ENCODE data around the gene AMER3. TPM values are rescaled to one million over a fixed set of nuclear protein-coding genes. Genes with fewer than 3 reads are reported as not detected.

Gene AMER3
- total RNA-seq, 1 experiment from 2014 or later: not detected

DNA sequence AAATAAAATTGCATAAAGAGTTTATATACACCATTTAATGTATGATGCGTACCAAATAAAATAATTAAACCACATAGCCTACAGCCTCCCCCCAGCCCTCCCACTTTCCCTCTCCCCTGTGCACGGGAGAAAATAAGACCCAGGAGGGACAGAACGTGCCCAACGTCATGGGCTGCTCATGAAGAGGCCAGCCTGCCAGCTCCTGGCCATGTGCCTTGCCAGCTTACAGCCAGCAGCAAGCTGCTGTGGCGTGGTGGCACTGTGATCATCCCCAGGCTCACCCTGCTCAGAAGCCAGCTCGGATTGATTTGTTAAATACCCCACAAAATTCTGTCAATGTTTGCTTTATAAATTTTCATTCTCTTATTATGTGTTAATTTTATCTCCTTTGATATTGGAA is 18.9 kb upstream of the AMER3 start:
- H3K27me3 ChIP-seq (replicated peaks): peaks cover 7% of the 10 kb centered on the region; the same call in 1 of the 2 replicates
- H3K9me3 ChIP-seq (replicated peaks): no peaks in the 10 kb centered on the region
- no peak overlapping the region for H3K27ac ChIP-seq
- DNase-seq (ENCODE audit: low read depth in 1 of 2, low spot score in 2 of 2): no peak
- no peaks in the 10 kb centered on the region for H3K4me1 ChIP-seq (replicated peaks)
- no peaks in the 10 kb centered on the region for H3K36me3 ChIP-seq
- H3K4me3 ChIP-seq: no peak overlapping the region

GRCh38 chr2:130737592-130737991 is 17.7 kb upstream of the AMER3 start:
- H3K27ac ChIP-seq: no peak overlapping the region
- H3K36me3 ChIP-seq: no peaks in the 10 kb centered on the region
- DNase-seq (ENCODE audit: low read depth in 1 of 2, low spot score in 2 of 2): no peak
- peaks cover 9% of the 10 kb centered on the region; the same call in 1 of the 2 replicates for H3K27me3 ChIP-seq (replicated peaks)
- no peaks in the 10 kb centered on the region for H3K9me3 ChIP-seq (replicated peaks)
- H3K4me1 ChIP-seq (replicated peaks): no peaks in the 10 kb centered on the region
- H3K4me3 ChIP-seq: no peak overlapping the region

- no peak for DNase-seq (ENCODE audit: low read depth in 1 of 2, low spot score in 2 of 2)
- no peak overlapping the region for H3K27ac ChIP-seq
- no peaks in the 10 kb centered on the region for H3K4me1 ChIP-seq (replicated peaks)
- peaks cover 10% of the 10 kb centered on the region for H3K27me3 ChIP-seq (replicated peaks)
- H3K9me3 ChIP-seq (replicated peaks): no peaks in the 10 kb centered on the region
- H3K4me3 ChIP-seq: no peak overlapping the region
- H3K36me3 ChIP-seq: no peaks in the 10 kb centered on the region
Observed at GRCh38 chr2:130740671-130741070, 14.7 kb upstream of the AMER3 start.

GRCh38 chr2:130743278-130743677 is 12.1 kb upstream of the AMER3 start:
- H3K36me3 ChIP-seq: no peaks in the 10 kb centered on the region
- DNase-seq (ENCODE audit: low read depth in 1 of 2, low spot score in 2 of 2): no peak

DNA sequence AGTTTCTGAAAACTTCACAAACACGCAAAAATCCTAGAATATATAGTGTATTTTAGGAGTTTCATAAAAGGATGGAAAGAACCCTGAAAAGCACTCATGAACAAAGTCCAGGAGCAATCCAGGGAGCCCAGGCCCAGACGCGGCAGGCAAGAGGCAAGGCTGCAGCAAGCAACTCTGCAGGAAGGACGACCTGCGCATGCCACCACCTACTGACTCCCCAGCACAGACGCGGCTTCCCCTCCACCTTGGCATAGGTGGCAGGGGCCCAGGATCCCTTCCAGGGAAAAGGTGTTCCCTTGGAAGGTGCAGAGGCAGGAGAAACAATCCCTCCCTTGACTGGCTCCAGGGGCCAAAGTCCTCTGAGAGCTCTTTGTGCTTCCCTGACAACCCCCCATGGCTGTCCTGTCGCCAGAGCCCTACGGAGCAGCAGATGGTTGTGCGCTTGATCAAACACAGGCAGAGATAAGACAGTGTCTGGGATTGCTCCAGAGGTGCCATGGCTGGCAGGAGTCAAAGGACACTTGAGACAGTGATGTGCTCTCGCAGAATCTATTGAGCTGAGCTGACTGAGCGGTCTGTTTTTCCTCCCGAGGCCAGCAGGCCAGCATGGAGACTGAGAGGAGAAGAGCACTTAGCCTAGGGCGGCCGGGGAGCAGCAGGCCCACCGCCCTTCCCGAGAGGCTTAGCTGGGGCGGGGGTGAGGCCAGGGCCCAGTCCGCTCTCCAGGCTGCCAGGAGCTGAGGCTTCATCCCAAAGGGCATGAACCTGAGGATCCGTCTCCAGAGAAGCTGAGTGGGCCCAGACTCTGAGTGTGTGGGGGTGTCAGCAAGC is 10.8 kb upstream of the AMER3 start:
- no peaks in the 10 kb centered on the region for H3K36me3 ChIP-seq
- no peak overlapping the region for H3K27ac ChIP-seq
- H3K27me3 ChIP-seq (replicated peaks): peaks cover 13% of the 10 kb centered on the region
- no peaks in the 10 kb centered on the region for H3K4me1 ChIP-seq (replicated peaks)
- H3K4me3 ChIP-seq: no peak overlapping the region
- H3K9me3 ChIP-seq (replicated peaks): no peaks in the 10 kb centered on the region
- DNase-seq (ENCODE audit: low read depth in 1 of 2, low spot score in 2 of 2): no peak

More at GRCh38 chr2:130743278-130743677, 12.1 kb upstream of the AMER3 start:
- peaks cover 13% of the 10 kb centered on the region for H3K27me3 ChIP-seq (replicated peaks)
- H3K27ac ChIP-seq: no peak overlapping the region
- no peaks in the 10 kb centered on the region for H3K4me1 ChIP-seq (replicated peaks)
- H3K9me3 ChIP-seq (replicated peaks): no peaks in the 10 kb centered on the region
- no peak overlapping the region for H3K4me3 ChIP-seq

GRCh38 chr2:130749078-130749477 is 6.3 kb upstream of the AMER3 start:
- DNase-seq (ENCODE audit: low read depth in 1 of 2, low spot score in 2 of 2): no peak

DNA sequence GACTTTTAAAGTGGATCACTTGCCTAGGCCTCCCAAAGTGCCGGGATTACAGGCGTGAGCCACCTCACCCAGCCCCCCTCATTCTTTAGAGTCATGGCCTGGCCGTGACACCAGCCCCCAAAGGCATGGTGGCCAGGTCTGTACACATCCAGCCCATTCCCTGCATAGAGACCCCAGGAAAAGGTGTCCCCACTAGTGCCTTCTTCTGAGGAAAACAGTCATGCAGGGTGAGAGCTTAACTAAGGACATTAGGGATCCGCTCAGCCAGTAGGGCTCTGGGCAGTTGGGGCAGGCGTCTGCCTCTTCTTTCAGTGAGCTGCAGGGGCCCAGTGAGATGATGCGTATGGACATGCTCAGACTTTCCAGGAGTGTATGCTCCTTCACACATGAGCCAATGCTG is 5.7 kb upstream of the AMER3 start:
- Histone ChIP-seq H3K27ac (no peak overlapping the region), H3K36me3 (no peaks in the 10 kb centered on the region), H3K4me1 (replicated peaks) (no peaks in the 10 kb centered on the region), H3K4me3 (no peak overlapping the region), H3K27me3 (replicated peaks) (peaks cover 20% of the 10 kb centered on the region), H3K9me3 (replicated peaks) (no peaks in the 10 kb centered on the region)
- no peak for DNase-seq (ENCODE audit: low read depth in 1 of 2, low spot score in 2 of 2)

More at GRCh38 chr2:130749078-130749477, 6.3 kb upstream of the AMER3 start:
- H3K4me3 ChIP-seq: no peak overlapping the region
- no peaks in the 10 kb centered on the region for H3K9me3 ChIP-seq (replicated peaks)
- no peaks in the 10 kb centered on the region for H3K36me3 ChIP-seq
- H3K27ac ChIP-seq: no peak overlapping the region
- no peaks in the 10 kb centered on the region for H3K4me1 ChIP-seq (replicated peaks)
- peaks cover 16% of the 10 kb centered on the region for H3K27me3 ChIP-seq (replicated peaks)

DNA sequence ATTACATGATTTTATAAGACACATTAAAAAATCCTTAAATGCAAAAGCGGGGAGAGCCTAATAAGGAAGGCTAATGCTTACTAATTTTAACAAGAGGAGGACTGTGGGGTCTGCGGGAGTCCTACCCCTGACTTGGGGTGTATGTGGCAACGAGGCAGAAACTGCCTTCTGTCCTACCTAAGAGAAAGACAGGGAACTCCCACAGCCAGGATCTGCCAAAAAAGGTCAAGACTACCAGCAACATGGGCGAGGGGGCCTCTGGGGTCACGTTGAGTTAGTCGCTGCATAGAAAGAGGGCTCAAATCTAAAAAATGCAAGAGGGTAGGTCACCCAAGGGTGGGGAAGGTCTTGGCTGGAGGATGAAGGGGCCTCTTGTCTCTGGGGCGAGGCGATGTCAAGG is 529 bp upstream of the AMER3 start:
- peaks cover 32% of the 10 kb centered on the region for H3K27me3 ChIP-seq (replicated peaks)
- DNase-seq (ENCODE audit: low read depth in 1 of 2, low spot score in 2 of 2): no peak
- H3K9me3 ChIP-seq (replicated peaks): no peaks in the 10 kb centered on the region
- H3K27ac ChIP-seq: no peak overlapping the region
- no peaks in the 10 kb centered on the region for H3K36me3 ChIP-seq
- no peak overlapping the region for H3K4me3 ChIP-seq
- H3K4me1 ChIP-seq (replicated peaks): no peaks in the 10 kb centered on the region; the same call in 1 of the 2 replicates

GRCh38 chr2:130756053-130756873 is 923 bp downstream of the AMER3 start:
- H3K4me1 ChIP-seq (replicated peaks): no peaks in the 10 kb centered on the region; the same call in 1 of the 2 replicates
- H3K36me3 ChIP-seq: no peaks in the 10 kb centered on the region
- peaks cover 35% of the 10 kb centered on the region for H3K27me3 ChIP-seq (replicated peaks)
- DNase-seq (ENCODE audit: low read depth in 1 of 2, low spot score in 2 of 2): no peak
- no peak overlapping the region for H3K4me3 ChIP-seq
- H3K9me3 ChIP-seq (replicated peaks): no peaks in the 10 kb centered on the region
- H3K27ac ChIP-seq: no peak overlapping the region

- Histone ChIP-seq H3K36me3 (no peaks in the 10 kb centered on the region), H3K27me3 (replicated peaks) (peaks cover 35% of the 10 kb centered on the region), H3K4me1 (replicated peaks) (no peaks in the 10 kb centered on the region; the same call in 1 of the 2 replicates), H3K9me3 (replicated peaks) (no peaks in the 10 kb centered on the region), H3K27ac (no peak overlapping the region), H3K4me3 (no peak overlapping the region)
- DNase-seq (ENCODE audit: low read depth in 1 of 2, low spot score in 2 of 2): no peak
Observed at GRCh38 chr2:130756874-130757668, 1.7 kb downstream of the AMER3 start.

DNA sequence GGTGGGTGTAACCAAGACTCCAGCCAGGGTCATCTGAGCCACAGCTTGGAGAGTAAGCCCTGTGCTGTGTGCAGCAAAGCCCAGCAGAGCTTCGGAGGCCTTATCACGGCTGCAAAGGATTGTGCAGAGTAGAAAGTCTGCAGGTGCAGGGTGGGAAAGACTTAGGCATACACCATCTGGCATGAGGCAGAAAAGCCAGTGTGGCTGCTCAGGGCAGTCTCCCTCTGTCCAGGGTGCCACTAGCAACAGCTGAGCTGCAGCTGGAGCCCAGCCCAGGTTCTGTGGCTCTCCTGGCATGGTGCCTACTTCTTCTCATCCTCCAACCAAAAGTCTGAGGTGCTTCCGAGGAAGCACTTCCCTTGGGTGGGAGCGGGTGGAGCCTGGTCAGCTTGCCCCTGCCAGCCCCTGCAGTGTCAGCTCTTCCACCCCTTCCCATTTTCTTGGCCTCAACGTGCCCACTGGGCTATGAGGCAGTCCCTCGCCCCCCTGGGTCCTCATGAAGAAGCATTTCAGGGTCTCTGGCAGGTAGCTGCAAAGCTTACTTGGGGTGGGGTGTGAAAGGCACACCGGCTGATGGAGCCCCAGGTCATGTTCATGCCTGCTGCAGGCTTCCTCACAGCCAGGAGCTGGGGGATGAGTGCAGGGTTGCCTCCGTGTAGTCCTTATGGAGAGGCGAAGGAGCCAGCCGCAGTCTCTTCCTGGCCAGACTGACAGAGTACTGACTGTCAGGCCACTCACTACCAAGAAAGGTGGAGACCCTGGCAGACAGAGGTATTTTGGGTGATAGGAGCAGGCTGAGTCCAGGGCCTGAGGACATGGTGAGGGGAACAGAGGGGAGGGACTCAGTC is 4.8 kb downstream of the AMER3 start:
- peaks cover 13% of the 10 kb centered on the region for H3K27me3 ChIP-seq (replicated peaks)
- no peaks in the 10 kb centered on the region for H3K36me3 ChIP-seq
- no peak for DNase-seq (ENCODE audit: low read depth in 1 of 2, low spot score in 2 of 2)
- no peaks in the 10 kb centered on the region; the same call in 1 of the 2 replicates for H3K4me1 ChIP-seq (replicated peaks)
- H3K9me3 ChIP-seq (replicated peaks): no peaks in the 10 kb centered on the region
- H3K27ac ChIP-seq: no peak overlapping the region
- H3K4me3 ChIP-seq: no peak overlapping the region

- DNase-seq (ENCODE audit: low read depth in 1 of 2, low spot score in 2 of 2): no peak
- Histone ChIP-seq H3K4me1 (replicated peaks) (no peaks in the 10 kb centered on the region; the same call in 1 of the 2 replicates), H3K27ac (no peak overlapping the region), H3K4me3 (no peak overlapping the region), H3K9me3 (replicated peaks) (no peaks in the 10 kb centered on the region), H3K27me3 (replicated peaks) (peaks cover 8% of the 10 kb centered on the region), H3K36me3 (no peaks in the 10 kb centered on the region)
Observed at GRCh38 chr2:130760754-130761751, 5.7 kb downstream of the AMER3 start.
